T-helper 2 cell treated with Interferon-gamma antibody and Interleukin-4, amounts not matched to agents 5 μg/mL and 100 μg/mL, for 36 hours (primary cell): ENCODE data around the gene DNAAF3.

Experiments
- DNase-seq: peaks from one replicate; pipeline ENCODE4 v3.0.0; 2021; ENCODE audit warnings: low spot score
- H3K27ac Mint-ChIP-seq: one replicate; pipeline ENCODE4 v1.8.0; 2021; ENCODE audit warnings: mild to moderate bottlenecking, mixed read lengths
- H3K27me3 Mint-ChIP-seq: one replicate; pipeline ENCODE4 v1.8.0; 2021; ENCODE audit warnings: low read depth, mixed read lengths
- H3K36me3 Mint-ChIP-seq: one replicate; pipeline ENCODE4 v1.8.0; 2021; ENCODE audit warnings: low read depth, mixed read lengths
- H3K4me1 Mint-ChIP-seq: one replicate; pipeline ENCODE4 v1.8.0; 2021; ENCODE audit warnings: low read depth, mixed read lengths
- H3K4me3 Mint-ChIP-seq: one replicate; pipeline ENCODE4 v1.8.0; 2022; ENCODE audit warnings: mild to moderate bottlenecking, moderate library complexity, mixed read lengths
- H3K9me3 Mint-ChIP-seq: one replicate; pipeline ENCODE4 v1.8.0; 2021; ENCODE audit warnings: mixed read lengths

Gene DNAAF3

DNA sequence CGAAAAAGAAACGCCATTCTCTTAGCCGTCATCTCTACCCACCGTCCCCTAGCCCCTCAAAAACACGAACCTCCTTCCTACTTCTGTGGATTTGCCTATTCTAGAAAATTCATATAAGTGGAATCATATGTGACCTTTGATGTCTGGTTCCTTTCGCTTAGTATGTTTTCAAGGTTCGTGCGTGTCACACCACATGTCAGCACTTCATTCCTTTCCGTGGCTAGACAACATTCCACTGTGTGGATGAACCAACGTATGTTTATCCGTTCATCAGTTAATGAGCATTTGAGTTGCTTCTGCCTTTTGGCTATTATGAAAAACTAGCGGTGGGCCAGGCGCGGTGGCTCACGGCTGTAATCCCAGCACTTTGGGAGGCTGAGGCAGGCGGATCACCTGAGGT lies 35.0 kb downstream of the DNAAF3 start:
- Mint-ChIP-seq H3K9me3 (no peaks in the 10 kb centered on the region), H3K4me3 (no peak overlapping the region), H3K27me3 (peaks cover 31% of the 10 kb centered on the region), H3K36me3 (no peaks in the 10 kb centered on the region), H3K27ac (no peak overlapping the region), H3K4me1 (no peaks in the 10 kb centered on the region)
- no peak for DNase-seq

DNA sequence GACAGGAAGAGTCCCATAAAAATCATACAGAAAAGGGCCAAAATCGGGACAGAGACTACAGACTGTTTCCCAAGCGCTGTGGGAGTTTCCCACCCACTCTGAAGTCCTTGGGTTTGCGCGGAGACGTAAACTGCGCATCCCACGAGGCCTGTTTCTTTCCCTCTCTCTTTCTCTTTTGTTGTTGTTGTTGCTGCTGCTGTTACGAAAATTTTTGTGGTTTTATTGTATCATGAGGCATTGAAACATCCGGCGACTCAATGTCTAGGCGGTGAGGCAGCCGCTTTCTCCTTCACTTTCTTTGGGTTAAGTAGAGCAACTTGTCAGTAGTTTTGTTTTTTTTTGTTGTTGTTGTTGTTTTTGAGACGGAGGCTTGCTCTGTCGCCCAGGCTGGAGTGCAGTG lies 47.4 kb downstream of the DNAAF3 start:
- H3K27ac Mint-ChIP-seq, result peak overlapping the region; percentile 71
- no peaks in the 10 kb centered on the region for H3K9me3 Mint-ChIP-seq

DNA sequence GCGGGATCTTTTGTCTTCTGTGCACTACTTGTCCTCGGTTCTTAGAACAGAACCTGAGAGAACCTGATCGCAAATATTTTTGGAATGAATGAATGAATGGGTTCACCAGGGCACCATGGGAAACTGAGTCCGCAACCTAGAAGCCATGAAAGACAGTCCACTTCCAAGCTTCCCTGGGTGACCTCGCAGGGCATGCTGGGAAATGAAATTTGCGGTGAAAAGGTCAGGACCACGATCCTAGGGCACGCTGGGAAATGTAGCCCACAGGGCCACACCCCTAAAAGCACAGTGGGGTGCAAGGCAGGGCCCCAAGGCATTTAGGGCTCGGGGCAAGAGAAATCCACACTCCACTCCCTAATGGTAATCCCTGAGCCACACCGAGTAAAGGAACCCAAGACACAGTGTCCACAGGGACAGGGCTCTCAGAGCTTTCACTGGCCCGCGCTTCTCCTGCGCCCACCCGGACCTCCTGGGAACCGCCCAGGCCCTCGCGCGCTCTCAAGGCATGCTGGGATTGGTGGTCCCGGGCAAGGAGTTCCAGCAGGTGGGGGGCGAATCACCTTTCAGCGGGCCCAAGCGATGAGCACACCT lies 47.9 kb downstream of the DNAAF3 start:
- H3K27me3 Mint-ChIP-seq, result peaks cover 17% of the 10 kb centered on the region
- H3K36me3 Mint-ChIP-seq, result peaks cover 12% of the 10 kb centered on the region
- DNase-seq, result peak; percentile 28
- H3K4me3 Mint-ChIP-seq, result peak overlapping the region; percentile 100
- no peaks in the 10 kb centered on the region for H3K9me3 Mint-ChIP-seq
- H3K27ac Mint-ChIP-seq, result peak overlapping the region; percentile 97
- peaks cover 33% of the 10 kb centered on the region for H3K4me1 Mint-ChIP-seq

More for the DNA sequence above, 47.4 kb downstream of the DNAAF3 start:
- DNase-seq, result no peak
- peaks cover 33% of the 10 kb centered on the region for H3K4me1 Mint-ChIP-seq
- H3K36me3 Mint-ChIP-seq, result peaks cover 12% of the 10 kb centered on the region
- H3K27me3 Mint-ChIP-seq, result peaks cover 23% of the 10 kb centered on the region
- peak overlapping the region; percentile 100 for H3K4me3 Mint-ChIP-seq

DNA sequence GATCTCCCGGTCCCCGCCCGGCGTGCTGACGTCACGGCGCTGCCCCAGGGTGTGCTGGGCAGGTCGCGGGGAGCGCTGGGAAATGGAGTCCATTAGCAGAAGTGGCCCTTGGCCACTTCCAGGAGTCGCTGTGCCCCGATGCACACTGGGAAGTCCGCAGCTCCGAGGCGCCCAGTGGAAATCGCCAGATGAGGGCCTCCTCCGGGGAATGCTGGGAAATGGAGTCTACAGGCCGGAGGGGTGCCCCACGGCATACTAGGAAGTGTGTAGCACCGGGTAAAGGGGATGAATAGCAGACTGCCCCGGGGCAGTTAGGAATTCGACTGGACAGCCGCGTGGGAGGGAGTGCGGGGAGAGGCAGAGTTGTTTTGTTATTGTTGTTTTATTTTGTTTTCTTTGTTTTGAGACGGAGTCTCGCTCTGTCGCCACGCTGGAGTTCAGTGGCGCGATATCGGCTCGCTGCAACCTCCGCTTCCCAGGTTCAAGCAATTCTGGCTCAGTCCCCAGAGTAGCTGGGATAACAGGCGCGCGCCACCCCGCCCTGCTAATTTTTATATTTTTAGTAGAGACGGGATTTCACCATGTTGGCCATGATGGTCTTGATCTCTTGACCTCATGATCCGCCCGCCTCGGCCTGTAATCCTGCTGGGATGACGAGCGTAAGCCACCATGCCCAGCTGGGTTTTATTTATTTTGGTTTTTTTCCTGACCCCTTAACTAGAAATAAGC lies 48.6 kb downstream of the DNAAF3 start:
- H3K4me1 Mint-ChIP-seq, result peaks cover 33% of the 10 kb centered on the region
- peaks cover 12% of the 10 kb centered on the region for H3K36me3 Mint-ChIP-seq
- no peaks in the 10 kb centered on the region for H3K9me3 Mint-ChIP-seq

DNA sequence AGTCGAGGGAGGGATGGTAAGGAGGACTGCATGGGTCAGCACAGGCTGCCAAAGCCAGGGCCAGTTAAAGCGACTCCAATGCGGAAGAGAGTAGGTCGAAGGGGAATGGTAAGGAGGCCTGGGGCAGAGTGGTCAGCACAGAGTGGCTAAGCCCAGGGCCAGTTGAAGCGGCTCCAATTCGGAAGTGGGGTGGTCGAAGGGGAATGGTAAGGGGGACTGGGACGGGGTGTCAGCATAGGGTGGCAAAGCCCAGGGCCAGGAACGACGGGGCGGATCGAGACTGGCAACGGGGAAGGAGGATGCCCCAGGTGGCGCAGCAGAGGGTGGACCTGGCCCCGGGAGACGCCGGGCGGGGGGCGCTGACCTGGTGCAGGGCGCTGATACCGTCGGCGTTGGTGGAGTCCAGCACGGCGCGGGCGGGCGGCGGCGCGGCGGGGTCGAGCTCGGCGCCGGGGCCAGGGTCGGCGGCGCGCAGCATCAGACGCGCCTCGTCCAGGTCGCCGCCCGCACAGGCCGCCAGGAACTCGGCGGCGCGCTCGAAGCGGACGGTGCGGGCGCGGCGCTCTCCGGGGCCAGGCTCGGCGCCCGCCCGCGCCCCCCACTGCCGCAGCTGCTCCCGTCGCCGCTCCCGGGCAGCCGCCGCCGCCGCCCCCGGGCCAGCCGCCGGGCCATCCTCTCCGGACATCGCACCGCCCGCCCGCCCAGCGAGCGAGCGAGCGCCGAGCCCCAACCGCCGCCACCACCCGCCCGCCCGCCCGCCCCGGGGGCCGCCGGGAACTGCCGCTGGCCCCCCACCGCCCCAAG lies 49.4 kb downstream of the DNAAF3 start, which contains the start of gene PPP1R12C:
Gene PPP1R12C (minus strand): TSS at position 779 of the 804 bp plus-strand sequence. CDS start 94 bp downstream, at position 685.
- H3K27ac Mint-ChIP-seq, result peak within 1 kb of the TSS; percentile 97
- peaks cover 33% of the 10 kb centered on the region for H3K4me1 Mint-ChIP-seq
- peaks cover 12% of the 10 kb centered on the region for H3K36me3 Mint-ChIP-seq
- H3K4me3 Mint-ChIP-seq, result peak within 1 kb of the TSS; percentile 100
- no peaks in the 10 kb centered on the region for H3K9me3 Mint-ChIP-seq
- peaks cover 7% of the 10 kb centered on the region for H3K27me3 Mint-ChIP-seq
- no peak for DNase-seq

More for the DNA sequence above, 48.6 kb downstream of the DNAAF3 start:
- Mint-ChIP-seq H3K27ac (peak overlapping the region; percentile 97), H3K4me3 (peak overlapping the region; percentile 100), H3K27me3 (peaks cover 10% of the 10 kb centered on the region)
- DNase-seq, result peak; percentile 97

DNA sequence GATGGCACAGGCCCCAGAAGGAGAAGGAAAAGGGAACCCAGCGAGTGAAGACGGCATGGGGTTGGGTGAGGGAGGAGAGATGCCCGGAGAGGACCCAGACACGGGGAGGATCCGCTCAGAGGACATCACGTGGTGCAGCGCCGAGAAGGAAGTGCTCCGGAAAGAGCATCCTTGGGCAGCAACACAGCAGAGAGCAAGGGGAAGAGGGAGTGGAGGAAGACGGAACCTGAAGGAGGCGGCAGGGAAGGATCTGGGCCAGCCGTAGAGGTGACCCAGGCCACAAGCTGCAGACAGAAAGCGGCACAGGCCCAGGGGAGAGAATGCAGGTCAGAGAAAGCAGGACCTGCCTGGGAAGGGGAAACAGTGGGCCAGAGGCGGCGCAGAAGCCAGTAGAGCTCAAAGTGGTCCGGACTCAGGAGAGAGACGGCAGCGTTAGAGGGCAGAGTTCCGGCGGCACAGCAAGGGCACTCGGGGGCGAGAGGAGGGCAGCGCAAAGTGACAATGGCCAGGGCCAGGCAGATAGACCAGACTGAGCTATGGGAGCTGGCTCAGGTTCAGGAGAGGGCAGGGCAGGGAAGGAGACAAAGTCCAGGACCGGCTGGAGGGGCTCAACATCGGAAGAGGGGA lies 50.1 kb downstream of the DNAAF3 start:
- DNase-seq, result peak; percentile 51
- peak overlapping the region; percentile 97 for H3K27ac Mint-ChIP-seq
- peaks cover 33% of the 10 kb centered on the region for H3K4me1 Mint-ChIP-seq
- H3K4me3 Mint-ChIP-seq, result peak overlapping the region; percentile 97
- peaks cover 12% of the 10 kb centered on the region for H3K36me3 Mint-ChIP-seq
- peaks cover 5% of the 10 kb centered on the region for H3K27me3 Mint-ChIP-seq
- H3K9me3 Mint-ChIP-seq, result no peaks in the 10 kb centered on the region

DNA sequence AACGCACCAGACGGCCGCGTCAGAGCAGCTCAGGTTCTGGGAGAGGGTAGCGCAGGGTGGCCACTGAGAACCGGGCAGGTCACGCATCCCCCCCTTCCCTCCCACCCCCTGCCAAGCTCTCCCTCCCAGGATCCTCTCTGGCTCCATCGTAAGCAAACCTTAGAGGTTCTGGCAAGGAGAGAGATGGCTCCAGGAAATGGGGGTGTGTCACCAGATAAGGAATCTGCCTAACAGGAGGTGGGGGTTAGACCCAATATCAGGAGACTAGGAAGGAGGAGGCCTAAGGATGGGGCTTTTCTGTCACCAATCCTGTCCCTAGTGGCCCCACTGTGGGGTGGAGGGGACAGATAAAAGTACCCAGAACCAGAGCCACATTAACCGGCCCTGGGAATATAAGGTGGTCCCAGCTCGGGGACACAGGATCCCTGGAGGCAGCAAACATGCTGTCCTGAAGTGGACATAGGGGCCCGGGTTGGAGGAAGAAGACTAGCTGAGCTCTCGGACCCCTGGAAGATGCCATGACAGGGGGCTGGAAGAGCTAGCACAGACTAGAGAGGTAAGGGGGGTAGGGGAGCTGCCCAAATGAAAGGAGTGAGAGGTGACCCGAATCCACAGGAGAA lies 50.9 kb downstream of the DNAAF3 start:
- DNase-seq, result no peak
- H3K36me3 Mint-ChIP-seq, result peaks cover 15% of the 10 kb centered on the region
- H3K4me1 Mint-ChIP-seq, result peaks cover 33% of the 10 kb centered on the region
- peaks cover 4% of the 10 kb centered on the region for H3K27me3 Mint-ChIP-seq
- peak overlapping the region; percentile 97 for H3K27ac Mint-ChIP-seq
- H3K9me3 Mint-ChIP-seq, result no peaks in the 10 kb centered on the region
- peak overlapping the region; percentile 97 for H3K4me3 Mint-ChIP-seq

DNA sequence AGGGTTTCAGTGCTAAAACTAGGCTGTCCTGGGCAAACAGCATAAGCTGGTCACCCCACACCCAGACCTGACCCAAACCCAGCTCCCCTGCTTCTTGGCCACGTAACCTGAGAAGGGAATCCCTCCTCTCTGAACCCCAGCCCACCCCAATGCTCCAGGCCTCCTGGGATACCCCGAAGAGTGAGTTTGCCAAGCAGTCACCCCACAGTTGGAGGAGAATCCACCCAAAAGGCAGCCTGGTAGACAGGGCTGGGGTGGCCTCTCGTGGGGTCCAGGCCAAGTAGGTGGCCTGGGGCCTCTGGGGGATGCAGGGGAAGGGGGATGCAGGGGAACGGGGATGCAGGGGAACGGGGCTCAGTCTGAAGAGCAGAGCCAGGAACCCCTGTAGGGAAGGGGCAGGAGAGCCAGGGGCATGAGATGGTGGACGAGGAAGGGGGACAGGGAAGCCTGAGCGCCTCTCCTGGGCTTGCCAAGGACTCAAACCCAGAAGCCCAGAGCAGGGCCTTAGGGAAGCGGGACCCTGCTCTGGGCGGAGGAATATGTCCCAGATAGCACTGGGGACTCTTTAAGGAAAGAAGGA lies 51.8 kb downstream of the DNAAF3 start:
- peak overlapping the region; percentile 67 for H3K4me3 Mint-ChIP-seq
- H3K36me3 Mint-ChIP-seq, result peaks cover 18% of the 10 kb centered on the region
- no peak for DNase-seq
- H3K9me3 Mint-ChIP-seq, result no peaks in the 10 kb centered on the region
- peaks cover 1% of the 10 kb centered on the region for H3K27me3 Mint-ChIP-seq
- peak overlapping the region; percentile 55 for H3K27ac Mint-ChIP-seq
- H3K4me1 Mint-ChIP-seq, result peaks cover 30% of the 10 kb centered on the region

DNA sequence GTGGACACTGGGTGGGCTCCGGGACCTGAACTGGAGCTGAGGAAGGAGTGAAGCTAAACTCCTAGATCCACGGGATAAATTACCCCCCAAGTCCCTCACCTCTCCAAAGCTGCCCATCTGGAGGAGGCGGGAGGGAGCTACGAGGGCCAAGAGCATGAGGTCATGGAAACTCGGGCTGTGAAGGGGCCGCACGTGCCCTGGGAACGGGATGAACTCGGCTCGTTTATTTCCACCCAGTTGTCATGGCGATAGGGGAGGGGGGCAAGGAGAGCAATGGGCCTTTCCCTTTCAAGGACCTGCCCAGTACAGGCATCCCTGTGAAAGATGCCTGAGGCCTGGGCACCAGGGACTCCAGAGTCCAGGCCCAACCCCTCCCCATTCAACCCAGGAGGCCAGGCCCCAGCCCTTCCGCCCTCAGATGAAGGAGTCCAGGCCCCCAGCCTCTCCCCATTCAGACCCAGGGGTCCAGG lies 52.8 kb downstream of the DNAAF3 start:
- DNase-seq, result no peak
- Mint-ChIP-seq H3K9me3 (no peaks in the 10 kb centered on the region), H3K36me3 (peaks cover 26% of the 10 kb centered on the region), H3K27me3 (no peaks in the 10 kb centered on the region), H3K4me1 (peaks cover 24% of the 10 kb centered on the region), H3K27ac (no peak overlapping the region), H3K4me3 (no peak overlapping the region)

DNA sequence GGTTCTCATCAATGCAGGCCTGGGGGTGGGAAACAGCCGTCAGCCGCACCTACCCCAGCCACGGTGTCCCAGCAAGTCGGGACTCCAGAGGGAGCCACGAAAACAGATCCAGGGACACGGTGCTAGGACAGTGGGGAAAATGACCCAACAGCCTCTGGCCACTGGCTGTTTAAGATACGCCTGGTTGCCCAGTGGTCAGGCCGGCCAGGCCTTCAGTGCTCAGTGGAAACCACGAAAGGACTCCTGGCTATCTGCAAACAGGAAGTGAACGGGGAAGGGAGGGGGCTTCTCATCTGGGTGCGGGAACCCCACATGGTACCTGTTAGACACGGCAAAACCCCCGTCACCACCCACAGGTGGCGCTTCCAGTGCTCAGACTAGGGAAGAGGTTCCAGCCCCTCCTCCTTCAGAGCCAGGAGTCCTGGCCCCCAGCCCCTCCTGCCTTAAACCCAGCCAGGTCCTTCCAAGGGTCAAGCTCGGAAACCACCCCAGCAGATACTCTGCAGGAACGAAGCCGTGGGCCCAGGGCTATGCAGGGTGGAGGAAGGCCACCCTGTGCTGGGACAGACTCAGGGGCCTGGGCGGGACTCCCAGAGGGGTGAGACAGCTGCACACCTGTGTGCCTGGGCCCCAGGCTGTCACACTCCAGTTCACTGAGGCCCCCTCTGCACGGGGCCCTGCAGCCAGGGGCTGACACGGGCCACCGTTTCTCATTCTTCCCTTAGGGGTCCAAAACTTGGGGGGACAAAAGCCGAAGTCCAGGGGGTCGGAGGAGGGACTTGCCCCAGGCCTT lies 53.4 kb downstream of the DNAAF3 start:
- no peaks in the 10 kb centered on the region for H3K27me3 Mint-ChIP-seq
- H3K9me3 Mint-ChIP-seq, result no peaks in the 10 kb centered on the region
- H3K4me3 Mint-ChIP-seq, result no peak overlapping the region
- H3K4me1 Mint-ChIP-seq, result peaks cover 18% of the 10 kb centered on the region
- H3K36me3 Mint-ChIP-seq, result peaks cover 29% of the 10 kb centered on the region
- no peak overlapping the region for H3K27ac Mint-ChIP-seq
- DNase-seq, result no peak

DNA sequence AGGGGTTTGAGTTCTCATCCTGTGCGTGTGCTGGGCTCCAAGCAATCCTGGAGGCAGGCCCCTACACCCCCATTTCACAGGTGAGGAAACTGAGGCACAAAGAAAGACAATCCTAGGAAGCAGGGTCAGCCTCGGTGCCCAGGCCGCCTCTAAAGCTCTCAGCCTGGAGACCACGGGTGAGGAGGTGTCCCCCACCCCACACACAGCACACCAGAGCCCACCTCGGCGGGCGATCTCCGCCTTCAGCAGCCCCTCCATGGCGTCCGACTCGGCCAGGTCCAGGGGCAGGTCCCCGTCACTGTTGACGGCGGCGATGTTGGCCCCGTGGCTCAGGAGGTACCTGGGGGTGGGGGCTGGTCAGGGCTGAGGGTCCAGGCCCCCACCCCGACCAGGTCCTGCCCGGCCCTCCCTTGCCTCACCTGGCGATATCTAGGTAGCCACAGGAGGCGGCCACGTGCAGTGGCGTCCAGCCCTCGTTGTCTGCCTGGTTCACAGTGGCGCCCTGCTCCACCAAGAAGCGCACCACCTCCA lies 54.1 kb downstream of the DNAAF3 start:
- Mint-ChIP-seq H3K4me1 (peaks cover 16% of the 10 kb centered on the region), H3K4me3 (no peak overlapping the region), H3K36me3 (peaks cover 31% of the 10 kb centered on the region), H3K9me3 (no peaks in the 10 kb centered on the region), H3K27ac (no peak overlapping the region), H3K27me3 (no peaks in the 10 kb centered on the region)
- no peak for DNase-seq

DNA sequence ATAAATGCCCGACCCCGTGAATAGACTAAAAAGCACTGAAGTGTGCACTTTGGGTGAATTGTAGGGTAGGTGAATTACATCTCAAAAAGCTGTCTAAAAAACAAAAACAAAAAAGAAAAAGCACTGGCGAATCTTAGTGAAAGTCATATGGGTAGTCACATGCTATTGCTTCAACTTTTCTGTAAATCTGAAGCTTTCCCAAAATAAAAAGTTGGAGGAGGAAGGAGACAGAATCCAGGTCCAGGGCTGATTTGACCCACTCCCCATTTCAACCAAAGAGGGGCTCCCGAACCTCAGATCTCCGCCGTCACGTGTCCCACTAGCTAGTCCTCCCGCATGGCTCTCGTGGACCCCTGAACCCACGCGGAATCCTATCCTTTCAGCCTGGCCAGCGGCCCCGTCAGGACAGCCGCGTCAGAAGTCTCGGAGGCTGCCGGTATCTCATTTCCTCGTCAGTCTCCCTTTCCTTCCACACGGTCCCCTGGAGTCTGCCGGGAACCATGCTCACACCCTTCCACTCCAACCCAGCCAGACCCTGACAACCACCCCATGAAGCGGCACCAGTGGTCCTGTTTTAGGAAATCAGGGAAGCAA lies 55.1 kb downstream of the DNAAF3 start:
- Mint-ChIP-seq H3K27ac (no peak overlapping the region), H3K27me3 (no peaks in the 10 kb centered on the region), H3K9me3 (no peaks in the 10 kb centered on the region), H3K4me1 (peaks cover 12% of the 10 kb centered on the region), H3K4me3 (no peak overlapping the region), H3K36me3 (peaks cover 28% of the 10 kb centered on the region)
- DNase-seq, result no peak
